Epithelial cell of esophagus (primary cell): ENCODE data around the gene ASIC4.
A peak's percentile ranks its signal among the peaks of the same experiment; 100 is the strongest.

ENCODE experiments used
- DNase-seq: peaks from one replicate; pipeline ENCODE4 v3.0.0; 2010; ENCODE audit warnings: low read depth
- H3K4me3 ChIP-seq: 2 replicates; pipeline ENCODE4 v1.5.1; 2011; ENCODE audit warnings: mild to moderate bottlenecking, low read length, control low read depth
- CTCF ChIP-seq: IDR thresholded peaks from 2 replicates; pipeline ENCODE4 v1.5.1; 2011; ENCODE audit warnings: low read depth, mild to moderate bottlenecking, low read length, control low read depth, inconsistent platforms; ENCODE audit not compliant: insufficient read depth; ENCODE audit errors: missing control alignments

Gene ASIC4

DNA sequence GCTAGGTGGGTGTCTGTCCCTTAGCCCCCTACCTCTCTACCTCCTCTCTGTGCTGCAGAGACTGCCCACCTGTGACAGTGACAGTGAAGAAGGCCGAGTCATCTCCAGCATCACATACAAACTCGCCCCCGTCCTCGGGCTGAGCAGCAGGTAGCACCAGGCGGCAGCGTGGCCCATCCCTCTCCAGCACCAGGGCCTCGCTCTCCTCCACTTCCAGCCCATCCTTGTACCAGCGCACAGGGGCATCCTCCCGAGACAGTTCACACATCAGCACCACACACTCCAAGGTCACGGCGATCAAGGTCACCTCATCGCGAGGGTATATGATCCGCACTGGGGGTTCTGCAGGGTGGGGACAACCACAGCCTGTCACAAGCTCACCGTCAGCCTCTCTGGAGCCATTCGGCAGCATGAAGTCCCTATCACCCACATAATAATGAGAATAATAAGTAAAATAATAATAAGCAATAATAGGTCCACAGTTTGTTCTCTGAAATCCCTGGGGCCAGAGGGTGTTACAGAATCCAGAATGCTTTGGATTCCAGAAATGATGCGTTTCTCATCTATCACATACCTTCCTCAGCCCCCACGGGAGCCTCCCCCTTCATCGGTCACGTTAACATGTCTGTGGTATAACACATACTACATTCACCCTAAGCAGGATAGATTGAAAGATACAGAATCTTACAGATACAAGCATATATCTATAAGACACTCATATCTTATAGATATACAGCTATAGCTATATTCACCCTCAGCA is 45.1 kb downstream of the ASIC4 start:
- no peak for DNase-seq
- TF ChIP-seq CTCF, result no peak
- no peak overlapping the region for H3K4me3 ChIP-seq

GRCh38 chr2:219560037-219560892 is 46.0 kb downstream of the ASIC4 start:
- DNase-seq, result no peak
- H3K4me3 ChIP-seq, result no peak overlapping the region
- peak; percentile 65 for TF ChIP-seq CTCF

DNA sequence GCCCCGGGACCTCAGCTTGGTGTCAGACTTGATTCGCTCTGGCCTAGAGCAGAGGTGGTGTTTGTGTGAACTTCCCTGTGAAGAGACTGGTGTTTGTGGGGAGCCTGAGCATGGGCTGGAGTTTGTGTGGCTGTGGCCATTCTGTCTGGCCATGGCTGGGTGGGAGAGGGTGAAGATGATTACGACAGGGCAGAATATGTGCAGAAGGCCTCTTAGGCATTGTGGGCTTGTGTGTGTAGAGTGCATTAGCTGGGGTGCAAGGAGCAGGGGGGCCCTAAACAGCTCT is 46.6 kb downstream of the ASIC4 start:
- no peak for TF ChIP-seq CTCF
- no peak for DNase-seq
- H3K4me3 ChIP-seq, result no peak overlapping the region

GRCh38 chr2:219561179-219562048 is 47.1 kb downstream of the ASIC4 start:
- H3K4me3 ChIP-seq, result no peak overlapping the region
- DNase-seq, result no peak
- no peak for TF ChIP-seq CTCF

DNA sequence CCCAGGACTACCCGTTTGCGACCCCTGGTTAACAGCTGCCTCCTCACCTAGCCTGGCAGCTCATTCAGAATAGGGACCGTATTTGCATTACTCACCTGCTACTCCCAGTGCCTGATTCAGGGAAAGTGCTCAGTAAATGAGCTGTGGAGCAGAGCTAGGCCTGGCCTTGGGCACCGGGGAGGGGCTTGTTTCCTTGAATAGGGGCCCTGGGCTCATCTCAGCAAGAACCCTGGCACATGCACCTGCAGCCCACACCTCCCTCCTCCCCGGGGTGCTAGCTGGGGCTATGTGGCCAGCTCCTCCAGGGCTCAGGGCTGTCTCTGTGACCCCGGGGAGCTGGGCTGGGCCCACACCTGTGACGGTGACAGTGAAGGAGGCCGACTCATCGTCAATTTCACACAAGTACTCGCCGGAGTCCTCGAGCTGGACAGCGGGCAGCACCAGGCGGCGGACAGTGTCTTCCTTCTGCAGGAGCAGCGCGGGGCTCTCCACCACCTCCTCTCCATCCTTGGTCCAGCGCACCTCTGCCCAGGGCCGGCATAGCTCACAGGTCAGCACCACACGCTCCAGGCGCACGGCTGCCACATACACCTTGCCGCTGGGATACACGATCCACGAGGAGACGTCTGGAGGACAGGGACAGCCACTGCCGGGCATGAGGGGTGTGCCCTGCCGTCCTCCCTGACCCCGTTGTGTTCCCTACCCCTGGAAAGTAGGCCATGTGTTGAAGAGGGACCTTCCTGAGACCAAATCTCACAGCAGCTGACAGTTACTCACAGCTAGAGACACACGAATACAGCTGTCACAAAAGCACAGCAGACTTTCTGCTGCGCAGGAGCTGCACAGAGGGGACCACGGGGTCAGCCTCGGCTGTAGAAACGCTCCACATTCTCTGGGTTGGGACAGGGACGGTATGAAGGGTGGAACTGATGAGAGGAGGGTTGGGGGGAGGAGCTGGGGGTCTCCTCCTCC is 48.1 kb downstream of the ASIC4 start:
- no peak for TF ChIP-seq CTCF
- no peak for DNase-seq

DNA sequence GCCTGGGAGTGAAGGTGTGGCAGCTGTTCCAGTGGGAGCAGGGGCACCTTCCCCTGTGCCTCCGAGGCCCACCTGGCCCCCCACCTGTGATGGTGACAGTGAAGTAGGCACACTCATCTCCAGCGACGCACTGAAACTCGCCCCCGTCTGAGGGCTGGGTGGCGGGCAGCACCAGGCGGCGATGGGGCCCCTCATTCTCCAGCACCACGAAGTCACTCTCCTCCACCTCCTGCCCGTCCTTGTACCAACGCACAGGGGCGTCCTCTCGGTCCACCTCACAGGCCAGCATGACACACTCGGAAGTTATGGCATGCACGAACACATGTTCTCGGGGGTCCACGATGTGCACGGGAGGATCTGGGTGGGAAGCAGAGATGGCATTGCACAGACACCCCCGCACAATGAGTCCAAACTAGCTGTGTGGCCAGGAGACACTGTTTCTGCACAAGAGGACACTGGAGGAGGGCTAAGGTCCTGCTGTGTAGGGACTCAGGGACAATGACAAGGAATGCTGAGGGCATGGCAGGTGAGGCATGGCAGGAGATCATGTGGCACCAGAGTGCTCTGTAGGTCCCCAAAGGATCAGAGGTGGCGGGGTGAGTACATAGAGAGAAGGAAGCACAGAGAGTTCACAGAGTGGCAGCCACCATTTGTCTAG is 49.1 kb downstream of the ASIC4 start:
- H3K4me3 ChIP-seq, result no peak overlapping the region
- no peak for DNase-seq
- TF ChIP-seq CTCF, result no peak

More for the DNA sequence above, 48.1 kb downstream of the ASIC4 start:
- H3K4me3 ChIP-seq, result no peak overlapping the region
